ENCODE data around the gene STRIP1.

DNA sequence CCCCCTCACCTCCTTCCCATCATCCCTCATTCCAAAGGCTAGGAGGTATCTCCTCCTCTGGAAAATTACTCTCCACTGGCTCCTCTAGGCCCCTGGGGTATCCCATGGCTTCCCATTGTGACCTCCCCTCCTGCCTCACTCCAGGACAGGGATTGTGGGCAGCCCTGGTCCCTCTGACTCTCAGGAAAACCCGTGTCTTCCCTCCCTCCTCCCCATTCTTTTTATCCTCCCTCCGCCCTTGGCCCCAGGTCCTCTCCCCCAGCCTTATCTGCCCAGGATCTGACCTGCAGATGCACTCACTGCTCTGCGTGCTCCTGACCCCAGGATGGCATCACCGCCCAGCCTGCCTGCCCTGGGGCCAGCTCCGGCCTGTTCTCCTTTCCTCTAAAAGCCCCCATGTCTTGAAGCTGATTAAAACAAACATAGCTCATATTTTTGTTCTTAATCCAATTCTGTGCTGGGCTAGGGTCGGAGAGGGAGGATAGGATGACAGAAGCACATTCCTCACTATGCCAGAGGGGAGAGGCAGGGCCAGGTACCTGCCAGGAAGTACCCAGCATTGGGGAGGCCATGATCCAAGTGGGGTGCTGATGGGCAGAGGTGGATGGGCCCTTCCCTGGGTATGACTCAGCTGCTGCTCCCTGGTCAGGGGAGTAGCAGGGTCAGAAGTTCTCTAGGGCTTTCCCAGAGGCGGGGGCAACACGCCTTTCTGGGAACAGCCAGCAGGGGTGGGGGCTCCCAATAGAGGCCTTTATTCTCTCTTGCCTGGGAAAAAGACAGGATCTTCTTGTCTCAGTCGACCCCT is 64.0 kb downstream of the STRIP1 start:
- no peak for TF ChIP-seq POLR2AphosphoS5 (IDR thresholded peaks at IDR 0.05; ENCODE audit: borderline replicate concordance, low read depth, low read length)
- TF ChIP-seq EZH2 (IDR thresholded peaks at IDR 0.05): no peak
